ENCODE results near the gene LRMDA. TPM values are rescaled to one million over a fixed set of nuclear protein-coding genes. Genes with fewer than 3 reads are reported as not detected.

Gene LRMDA
- total and polyA plus RNA-seq, 3 experiments from 2014 or later: not detected

DNA sequence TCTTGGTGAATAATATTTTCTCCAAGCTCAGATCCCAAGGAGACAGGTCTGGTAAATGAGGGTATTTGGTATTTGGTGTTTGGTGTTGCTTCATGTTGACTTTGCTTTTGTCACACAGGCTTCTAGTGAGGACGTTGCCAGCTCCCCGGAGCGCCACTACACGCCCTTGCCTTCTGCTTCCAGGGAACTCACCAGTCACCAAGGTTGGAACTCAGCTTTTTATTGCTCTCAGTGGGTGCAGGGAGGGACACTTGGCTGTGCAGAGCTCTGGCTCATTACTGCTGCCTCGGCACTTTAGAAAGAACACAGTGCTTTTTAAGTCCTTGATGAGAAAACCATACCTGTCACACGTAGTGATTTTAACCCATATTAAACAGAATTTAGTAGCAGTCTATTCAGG is 892.9 kb downstream of the LRMDA start:
- Mint-ChIP-seq H3K4me3 (no peak overlapping the region), H3K27ac (peak overlapping the region in 1 of 8 donors; percentile 87), H3K27me3 (no peaks in the 10 kb centered on the region), H3K9me3 (peaks cover 0 to 13% (median 4%) of the 10 kb centered on the region in 5 donors), H3K36me3 (no peaks in the 10 kb centered on the region), H3K4me1 (no peaks in the 10 kb centered on the region)
- Histone ChIP-seq H3K4me1 (ENCODE audit: insufficient read depth, low read length) (no peaks in the 10 kb centered on the region), H3K27ac (ENCODE audit: low read depth, low read length) (no peak overlapping the region), H3K4me3 (ENCODE audit: low read length) (no peak overlapping the region), H3K9me3 (ENCODE audit: low read length) (no peaks in the 10 kb centered on the region), H3K36me3 (ENCODE audit: insufficient read depth, low read length) (no peaks in the 10 kb centered on the region), H3K27me3 (ENCODE audit: insufficient read depth, low read length, poor library complexity, severe bottlenecking) (no peaks in the 10 kb centered on the region)
- ChIA-PET POLR2A (no interaction called here), CTCF (interaction anchor here (1.1 kb wide), 1 partner anchor 12 kb away, joined by 3 read pairs; no protein-coding TSS in a partner anchor)
- no peak for DNase-seq

DNA sequence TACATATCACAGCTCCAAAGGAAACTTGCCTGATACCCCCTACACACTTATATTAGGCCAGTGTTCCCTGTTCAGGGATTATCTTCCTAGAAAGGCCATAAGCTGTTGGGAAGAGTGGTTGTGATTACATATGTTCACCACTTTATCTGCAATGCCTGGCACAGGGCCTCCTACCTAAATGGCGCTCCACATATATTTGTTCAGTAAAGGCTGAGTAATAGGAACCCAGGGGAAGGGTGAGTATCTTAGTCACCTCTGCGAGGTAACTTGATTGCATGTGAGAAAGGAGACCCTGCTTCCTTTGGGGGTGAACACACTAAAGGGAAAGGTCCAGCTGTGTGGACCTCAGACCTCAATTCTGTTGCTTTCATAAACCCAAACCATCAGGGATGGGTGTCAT is 896.0 kb downstream of the LRMDA start:
- H3K27ac Mint-ChIP-seq: no peak overlapping the region
- H3K4me3 ChIP-seq (ENCODE audit: low read length): no peak overlapping the region
- no peak for DNase-seq
- no peaks in the 10 kb centered on the region for H3K4me1 ChIP-seq (ENCODE audit: insufficient read depth, low read length)
- H3K27me3 Mint-ChIP-seq: peaks cover 0 to 3% of the 10 kb centered on the region in 2 donors
- H3K9me3 Mint-ChIP-seq: peaks cover 0 to 8% (median 2%) of the 10 kb centered on the region in 5 donors
- CTCF ChIA-PET: no interaction called here
- H3K27me3 ChIP-seq (ENCODE audit: insufficient read depth, low read length, poor library complexity, severe bottlenecking): no peaks in the 10 kb centered on the region
- H3K36me3 Mint-ChIP-seq: no peaks in the 10 kb centered on the region
- H3K4me1 Mint-ChIP-seq: no peaks in the 10 kb centered on the region
- POLR2A ChIA-PET: no interaction called here
- H3K4me3 Mint-ChIP-seq: no peak overlapping the region
- H3K9me3 ChIP-seq (ENCODE audit: low read length): no peaks in the 10 kb centered on the region
- no peaks in the 10 kb centered on the region for H3K36me3 ChIP-seq (ENCODE audit: insufficient read depth, low read length)
- H3K27ac ChIP-seq (ENCODE audit: low read depth, low read length): no peak overlapping the region

DNA sequence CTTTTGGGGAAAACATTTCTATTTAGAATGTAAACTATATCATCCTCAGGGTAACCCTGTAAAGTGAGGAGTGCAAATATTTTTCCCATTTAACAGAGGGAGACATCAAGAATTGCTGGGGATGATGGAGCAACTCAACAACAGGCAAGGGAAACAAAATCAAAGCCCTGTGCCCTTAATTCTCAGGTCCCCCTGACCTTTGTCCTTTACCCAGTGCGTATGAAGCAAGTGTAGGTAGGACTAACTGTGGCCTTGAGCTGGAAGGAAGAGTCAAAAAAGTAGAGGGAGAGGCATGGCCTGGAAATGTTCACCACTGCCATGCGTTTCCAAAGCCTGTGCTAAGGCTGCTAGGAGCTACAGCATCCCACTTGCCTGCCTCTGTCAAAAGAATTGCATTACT is 896.9 kb downstream of the LRMDA start:
- Histone ChIP-seq H3K27ac (ENCODE audit: low read depth, low read length) (no peak overlapping the region), H3K4me1 (ENCODE audit: insufficient read depth, low read length) (no peaks in the 10 kb centered on the region), H3K27me3 (ENCODE audit: insufficient read depth, low read length, poor library complexity, severe bottlenecking) (no peaks in the 10 kb centered on the region), H3K9me3 (ENCODE audit: low read length) (no peaks in the 10 kb centered on the region), H3K4me3 (ENCODE audit: low read length) (no peak overlapping the region), H3K36me3 (ENCODE audit: insufficient read depth, low read length) (no peaks in the 10 kb centered on the region)
- ChIA-PET POLR2A (no interaction called here), CTCF (no interaction called here)
- H3K4me1 Mint-ChIP-seq: no peaks in the 10 kb centered on the region
- no peak overlapping the region for H3K4me3 Mint-ChIP-seq
- H3K9me3 Mint-ChIP-seq: peaks cover 0 to 12% (median 2%) of the 10 kb centered on the region in 5 donors
- H3K36me3 Mint-ChIP-seq: no peaks in the 10 kb centered on the region
- DNase-seq: no peak
- peaks cover 0 to 3% of the 10 kb centered on the region in 2 donors for H3K27me3 Mint-ChIP-seq
- no peak overlapping the region for H3K27ac Mint-ChIP-seq

DNA sequence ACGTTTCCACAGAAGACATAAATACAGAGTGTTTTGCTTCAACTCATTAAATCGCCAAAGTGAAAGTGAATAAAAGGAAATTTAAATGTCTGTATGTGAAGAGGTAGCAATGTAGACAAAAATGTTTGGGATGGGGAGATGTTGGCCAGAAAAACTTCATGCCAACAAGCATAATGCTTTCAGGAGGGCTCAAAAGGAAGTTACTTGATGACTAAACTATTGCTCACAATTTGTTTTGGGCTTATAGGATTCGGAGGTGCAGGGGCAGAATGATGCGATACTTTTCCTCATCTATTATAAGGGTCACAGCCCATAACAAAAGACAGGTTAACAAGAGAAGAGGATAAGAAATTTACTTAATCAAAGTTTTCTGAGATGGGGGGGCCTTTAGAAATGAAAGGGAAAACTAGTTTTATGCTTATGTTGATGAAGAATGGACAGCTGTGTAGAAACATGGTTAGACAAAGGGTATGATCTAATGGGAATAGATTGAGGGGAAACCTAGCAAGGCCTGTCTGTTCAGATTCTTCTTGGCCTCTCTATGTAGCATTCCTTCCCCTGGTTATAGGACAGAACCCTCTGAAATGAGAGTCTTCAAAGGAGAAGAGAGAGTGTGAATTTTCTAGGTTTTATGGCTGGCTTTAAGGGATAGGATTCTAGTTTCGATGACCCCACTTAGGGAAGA is 898.6 kb downstream of the LRMDA start:
- Mint-ChIP-seq H3K36me3 (no peaks in the 10 kb centered on the region), H3K27me3 (peaks cover 0 to 5% of the 10 kb centered on the region in 2 donors), H3K27ac (no peak overlapping the region), H3K4me1 (no peaks in the 10 kb centered on the region), H3K4me3 (no peak overlapping the region), H3K9me3 (peaks cover 0 to 12% (median 2%) of the 10 kb centered on the region in 5 donors)
- Histone ChIP-seq H3K27ac (ENCODE audit: low read depth, low read length) (no peak overlapping the region), H3K9me3 (ENCODE audit: low read length) (no peaks in the 10 kb centered on the region), H3K36me3 (ENCODE audit: insufficient read depth, low read length) (no peaks in the 10 kb centered on the region), H3K4me1 (ENCODE audit: insufficient read depth, low read length) (no peaks in the 10 kb centered on the region), H3K4me3 (ENCODE audit: low read length) (no peak overlapping the region), H3K27me3 (ENCODE audit: insufficient read depth, low read length, poor library complexity, severe bottlenecking) (no peaks in the 10 kb centered on the region)
- CTCF ChIA-PET: no interaction called here
- POLR2A ChIA-PET: no interaction called here
- no peak for DNase-seq

DNA sequence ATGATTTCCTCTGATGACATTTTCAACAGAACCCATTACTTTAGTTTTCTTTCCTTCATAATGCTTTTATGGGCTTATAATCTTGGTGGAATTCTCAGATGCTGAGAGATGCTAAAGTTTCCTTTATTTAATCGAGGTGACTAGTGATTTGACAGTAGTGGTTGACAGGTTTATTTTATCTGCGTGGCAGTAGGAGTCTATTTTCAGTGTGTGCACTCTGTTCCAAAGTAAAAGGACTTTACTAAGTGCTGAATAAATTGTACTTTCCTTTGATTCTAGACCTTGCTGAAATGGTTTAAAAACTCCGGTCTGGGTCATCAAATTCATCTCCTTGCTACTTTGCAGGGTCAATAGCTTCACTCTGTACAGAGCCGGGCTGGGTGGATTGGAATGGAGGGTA is 900.3 kb downstream of the LRMDA start:
- DNase-seq: no peak
- ChIA-PET POLR2A (no interaction called here), CTCF (no interaction called here)
- Histone ChIP-seq H3K9me3 (ENCODE audit: low read length) (no peaks in the 10 kb centered on the region), H3K4me1 (ENCODE audit: insufficient read depth, low read length) (no peaks in the 10 kb centered on the region), H3K27ac (ENCODE audit: low read depth, low read length) (no peak overlapping the region), H3K27me3 (ENCODE audit: insufficient read depth, low read length, poor library complexity, severe bottlenecking) (no peaks in the 10 kb centered on the region), H3K36me3 (ENCODE audit: insufficient read depth, low read length) (no peaks in the 10 kb centered on the region), H3K4me3 (ENCODE audit: low read length) (no peak overlapping the region)
- Mint-ChIP-seq H3K4me1 (no peaks in the 10 kb centered on the region), H3K4me3 (no peak overlapping the region), H3K27ac (no peak overlapping the region), H3K9me3 (peaks cover 0 to 10% (median 2%) of the 10 kb centered on the region in 5 donors), H3K36me3 (no peaks in the 10 kb centered on the region), H3K27me3 (peaks cover 0 to 6% of the 10 kb centered on the region in 2 donors)

DNA sequence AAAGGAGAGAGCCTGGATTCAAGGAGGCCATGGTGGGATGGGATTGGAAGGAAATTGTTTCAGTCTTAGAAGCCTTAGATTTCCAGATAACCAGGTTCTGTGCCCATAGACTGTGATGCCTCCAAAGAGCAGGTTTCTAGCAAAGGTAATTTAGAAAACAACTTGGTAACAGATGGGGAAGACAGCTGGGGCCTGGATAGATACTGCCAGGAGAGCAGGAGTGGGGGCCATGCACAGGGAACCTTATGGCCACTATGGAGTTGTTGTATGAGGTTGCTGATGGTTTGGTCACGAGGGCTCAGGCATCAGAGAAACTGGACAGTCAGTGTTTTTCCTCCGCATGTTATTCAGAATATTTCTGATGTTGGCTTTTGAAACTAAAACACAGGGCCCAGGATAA is 901.9 kb downstream of the LRMDA start:
- peaks cover 0 to 6% of the 10 kb centered on the region in 2 donors for H3K27me3 Mint-ChIP-seq
- H3K9me3 Mint-ChIP-seq: peaks cover 0 to 16% (median 5%) of the 10 kb centered on the region in 5 donors
- H3K27ac Mint-ChIP-seq: no peak overlapping the region
- no peak overlapping the region for H3K27ac ChIP-seq (ENCODE audit: low read depth, low read length)
- ChIA-PET CTCF (no interaction called here), POLR2A (no interaction called here)
- no peaks in the 10 kb centered on the region for H3K4me1 Mint-ChIP-seq
- DNase-seq: no peak
- no peaks in the 10 kb centered on the region for H3K9me3 ChIP-seq (ENCODE audit: low read length)
- no peaks in the 10 kb centered on the region for H3K4me1 ChIP-seq (ENCODE audit: insufficient read depth, low read length)
- H3K4me3 ChIP-seq (ENCODE audit: low read length): no peak overlapping the region
- H3K36me3 ChIP-seq (ENCODE audit: insufficient read depth, low read length): no peaks in the 10 kb centered on the region
- no peaks in the 10 kb centered on the region for H3K36me3 Mint-ChIP-seq
- no peak overlapping the region for H3K4me3 Mint-ChIP-seq
- no peaks in the 10 kb centered on the region for H3K27me3 ChIP-seq (ENCODE audit: insufficient read depth, low read length, poor library complexity, severe bottlenecking)

DNA sequence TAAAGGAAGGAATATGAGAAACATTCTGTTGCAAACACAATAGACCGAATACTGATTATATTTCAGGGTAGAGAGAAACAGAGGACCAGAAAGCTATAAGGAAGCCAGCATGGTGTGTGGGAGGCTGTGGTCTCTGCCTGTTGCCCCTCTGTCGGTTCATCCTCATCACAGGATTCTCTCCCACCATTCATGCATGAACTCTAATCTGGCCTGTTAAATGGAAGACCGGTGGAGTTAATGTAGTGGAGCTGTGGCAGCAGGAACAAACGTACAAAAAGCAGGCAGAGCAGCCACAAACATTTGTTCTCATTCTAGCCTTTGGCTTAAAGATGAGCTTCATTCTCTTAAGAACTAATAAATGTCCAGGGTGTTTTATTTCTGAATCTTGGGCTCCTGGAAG is 902.4 kb downstream of the LRMDA start:
- no peaks in the 10 kb centered on the region for H3K4me1 ChIP-seq (ENCODE audit: insufficient read depth, low read length)
- H3K36me3 ChIP-seq (ENCODE audit: insufficient read depth, low read length): no peaks in the 10 kb centered on the region
- no peak for DNase-seq
- peaks cover 0 to 6% of the 10 kb centered on the region in 2 donors for H3K27me3 Mint-ChIP-seq
- H3K27ac Mint-ChIP-seq: no peak overlapping the region
- H3K4me1 Mint-ChIP-seq: no peaks in the 10 kb centered on the region
- no peak overlapping the region for H3K4me3 Mint-ChIP-seq
- H3K36me3 Mint-ChIP-seq: no peaks in the 10 kb centered on the region
- no peaks in the 10 kb centered on the region for H3K9me3 ChIP-seq (ENCODE audit: low read length)
- no peak overlapping the region for H3K27ac ChIP-seq (ENCODE audit: low read depth, low read length)
- POLR2A ChIA-PET: no interaction called here
- CTCF ChIA-PET: no interaction called here
- H3K9me3 Mint-ChIP-seq: peaks cover 0 to 16% (median 5%) of the 10 kb centered on the region in 5 donors
- H3K27me3 ChIP-seq (ENCODE audit: insufficient read depth, low read length, poor library complexity, severe bottlenecking): no peaks in the 10 kb centered on the region
- H3K4me3 ChIP-seq (ENCODE audit: low read length): no peak overlapping the region

DNA sequence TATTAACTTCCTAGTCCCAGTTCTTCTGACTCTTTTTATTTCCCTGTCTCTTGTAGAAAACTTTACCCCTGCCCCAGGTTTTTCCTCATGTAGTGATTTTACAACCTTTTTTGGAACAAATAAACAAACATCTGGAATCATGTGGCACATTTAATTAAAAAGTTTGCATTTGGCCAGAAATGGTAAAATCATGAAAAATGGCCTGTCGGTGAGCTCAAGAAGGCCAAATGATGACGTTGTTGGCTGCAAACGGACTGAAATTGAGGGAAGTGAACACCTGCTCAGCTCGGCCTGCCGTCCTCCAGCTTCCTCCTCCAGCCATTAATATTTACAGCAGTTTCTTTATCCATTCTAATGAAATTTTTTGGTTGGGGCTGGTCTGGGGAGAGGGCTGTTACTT is 902.8 kb downstream of the LRMDA start:
- H3K4me3 ChIP-seq (ENCODE audit: low read length): no peak overlapping the region
- H3K9me3 ChIP-seq (ENCODE audit: low read length): no peaks in the 10 kb centered on the region
- H3K4me3 Mint-ChIP-seq: no peak overlapping the region
- no peaks in the 10 kb centered on the region for H3K36me3 ChIP-seq (ENCODE audit: insufficient read depth, low read length)
- CTCF ChIA-PET: no interaction called here
- DNase-seq: no peak
- POLR2A ChIA-PET: no interaction called here
- H3K27ac Mint-ChIP-seq: no peak overlapping the region
- peaks cover 0 to 18% (median 4%) of the 10 kb centered on the region in 5 donors for H3K9me3 Mint-ChIP-seq
- no peak overlapping the region for H3K27ac ChIP-seq (ENCODE audit: low read depth, low read length)
- H3K4me1 ChIP-seq (ENCODE audit: insufficient read depth, low read length): no peaks in the 10 kb centered on the region
- peaks cover 0 to 6% of the 10 kb centered on the region in 2 donors for H3K27me3 Mint-ChIP-seq
- H3K36me3 Mint-ChIP-seq: no peaks in the 10 kb centered on the region
- H3K4me1 Mint-ChIP-seq: no peaks in the 10 kb centered on the region
- no peaks in the 10 kb centered on the region for H3K27me3 ChIP-seq (ENCODE audit: insufficient read depth, low read length, poor library complexity, severe bottlenecking)

Data from CD8-positive, alpha-beta memory T cell (primary cell).